Left colon (tissue), 2 donors: Measurements from ENCODE around the gene CMIP. TPM values are rescaled to one million over a fixed set of nuclear protein-coding genes. Genes with fewer than 3 reads are reported as not detected.

Source experiments
- ATAC-seq: fragments of 200-7000 bp; cut with Tn5 transposase; one replicate; pipeline ENCODE4 v1.9.1; 2020; ENCODE audit warnings: mild to moderate bottlenecking, moderate library complexity
- DNase-seq, 2 donors: peaks; one replicate each; pipeline ENCODE4 v3.0.0-alpha.2; 2020
- intact Hi-C, 2 donors: fragments of 100-400 bp; cut with DNase I in 1 of 2; cut with micrococcal nuclease in 1 of 2; formaldehyde crosslinking; loops; one replicate each; pipeline versions ENCODE4 v1.11.2 to v1.14.0; 2022; cut with DNase I, micrococcal nuclease
- total RNA-seq, 2 donors: library from RNA; stranded (reverse); fragmentation: NEBNext Ultra II Directional; extraction: Animal tissue kit (Norgen Biotek cat#: 25700); gene quantifications; one replicate each; pipeline ENCODE4 v1.2.1, GENCODE V29; 2021
- donor health status: DM: no; HTN: no; CAD: no.
- donor health status: DM: yes; HTN: yes; CAD: no.

The CMIP gene
- total RNA-seq, 2 donors from 2014 or later, result 81.8 to 84.5 TPM

- ATAC-seq (no peak), DNase-seq (no peak)
- intact Hi-C loops, result loop anchor here in 1 of 2 donors (10.0 kb wide), 1 partner anchor 53 kb away; no protein-coding TSS in a partner anchor
These were observed 196.9 kb downstream of the CMIP start for GRCh38 chr16:81641395-81642106.

- no peak for DNase-seq
- intact Hi-C loops, result loop anchor here in 1 of 2 donors (10.0 kb wide), 1 partner anchor 53 kb away; no protein-coding TSS in a partner anchor
- no peak for ATAC-seq
These were observed 197.5 kb downstream of the CMIP start for GRCh38 chr16:81642107-81642436.

DNA sequence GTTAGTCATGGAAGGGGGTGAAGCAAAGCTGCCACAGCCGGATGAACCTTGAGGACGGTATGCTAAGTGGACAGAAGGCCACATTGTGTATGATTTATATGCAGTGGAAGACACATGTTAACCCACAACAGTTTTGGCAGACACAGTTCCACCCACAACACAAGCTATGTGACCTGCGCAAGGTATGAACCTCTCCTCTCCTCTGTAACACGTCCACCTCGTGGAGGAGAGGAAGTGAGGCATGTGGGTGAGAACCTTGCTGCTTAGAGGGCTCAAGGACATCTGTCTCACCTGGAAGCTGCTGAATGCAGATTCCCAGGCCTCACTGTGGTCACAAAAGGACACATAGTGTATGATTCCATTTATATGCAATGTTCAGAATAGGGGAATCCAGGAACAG, 198.3 kb downstream of the CMIP start:
- ATAC-seq (no peak), DNase-seq (no peak)
- intact Hi-C loops, result loop anchor here in 1 of 2 donors (10.0 kb wide), 1 partner anchor 52 kb away; no protein-coding TSS in a partner anchor

GRCh38 chr16:81645266-81645694, 200.7 kb downstream of the CMIP start:
- ATAC-seq (peak; percentile 38), DNase-seq (peak in 1 of 2 donors; percentile 72)
- intact Hi-C loops, result loop anchor here in 1 of 2 donors (10.0 kb wide), 1 partner anchor 50 kb away; no protein-coding TSS in a partner anchor

GRCh38 chr16:81645925-81646324, 201.3 kb downstream of the CMIP start:
- DNase-seq (no peak), ATAC-seq (no peak)
- intact Hi-C loops, result loop anchor here in 1 of 2 donors (10.0 kb wide), 1 partner anchor 49 kb away; no protein-coding TSS in a partner anchor

DNA sequence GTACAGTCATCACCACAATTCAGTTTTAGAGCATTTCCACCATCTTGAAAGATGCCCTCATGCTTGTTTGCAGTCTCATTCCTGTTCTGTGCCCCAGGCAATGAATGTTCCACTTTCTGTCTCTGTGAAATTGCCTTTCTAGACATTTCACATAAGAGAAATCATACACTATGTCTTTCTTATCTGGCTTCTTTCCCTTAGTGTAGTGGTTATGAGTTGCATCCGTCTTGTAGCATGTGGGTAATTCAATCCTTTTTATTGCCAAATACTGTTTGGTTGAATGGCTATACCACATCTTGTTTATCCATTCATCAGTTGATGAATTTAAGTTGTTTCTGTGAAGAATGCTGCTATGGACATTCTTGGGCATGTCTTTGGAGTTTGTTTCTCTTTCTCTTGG, 202.0 kb downstream of the CMIP start:
- no peak for ATAC-seq
- intact Hi-C loops, result loop anchor here in 1 of 2 donors (10.0 kb wide), 1 partner anchor 48 kb away; no protein-coding TSS in a partner anchor
- DNase-seq, result no peak

DNA sequence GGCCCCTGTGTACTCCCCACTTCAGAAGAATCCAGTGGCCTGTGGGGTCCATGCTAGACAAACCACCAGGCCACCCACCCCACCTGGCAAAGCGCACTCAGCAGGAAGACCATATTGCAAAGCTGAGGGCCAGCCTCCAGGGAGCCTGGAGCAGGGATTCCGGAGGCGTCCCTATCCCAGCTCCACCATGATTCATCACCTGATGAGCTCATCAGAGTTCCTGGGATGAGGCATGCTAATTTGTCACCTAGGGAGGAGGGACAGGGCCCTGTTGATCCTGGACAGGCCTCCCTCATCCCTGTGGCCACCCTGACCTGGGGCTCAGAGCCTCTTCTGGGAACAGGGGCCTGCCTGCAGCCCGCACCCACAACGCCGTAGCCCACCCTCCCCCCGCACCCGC, 202.9 kb downstream of the CMIP start:
- DNase-seq (no peak), ATAC-seq (no peak)
- intact Hi-C loops, result loop anchor here in 1 of 2 donors (10.0 kb wide), 1 partner anchor 47 kb away; no protein-coding TSS in a partner anchor

DNA sequence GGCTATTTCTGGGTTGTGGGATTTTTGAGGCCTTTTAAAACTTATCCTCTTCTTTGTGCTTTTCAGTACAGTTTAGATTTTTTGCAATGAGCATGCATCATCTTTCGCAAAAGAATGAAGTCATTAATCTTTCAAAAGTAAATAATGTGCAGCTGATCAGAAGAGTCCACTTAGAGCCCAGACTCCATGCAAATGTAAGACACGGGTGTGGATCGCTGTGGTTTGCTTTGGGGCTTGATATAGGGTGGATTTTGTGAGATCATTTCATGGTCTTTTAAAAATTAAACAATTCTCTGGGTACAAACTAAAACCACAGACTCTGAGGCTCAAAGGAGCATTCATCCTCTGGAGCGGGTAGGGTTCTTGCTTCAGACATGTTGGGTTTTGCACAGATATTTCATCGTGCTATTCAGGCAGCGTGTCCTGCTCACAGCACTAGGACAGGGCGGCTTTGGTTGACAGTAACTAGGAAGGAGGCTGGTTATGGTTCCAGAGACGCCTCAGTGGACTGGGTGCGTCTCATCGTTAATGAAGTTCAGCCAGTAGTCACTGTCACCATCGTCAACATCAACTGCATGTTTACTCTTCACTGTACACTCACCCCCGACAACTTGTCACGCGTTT, 205.1 kb downstream of the CMIP start:
- intact Hi-C loops, result loop anchor here in 1 of 2 donors (10.0 kb wide), 1 partner anchor 45 kb away; no protein-coding TSS in a partner anchor
- ATAC-seq, result no peak
- DNase-seq, result no peak

DNA sequence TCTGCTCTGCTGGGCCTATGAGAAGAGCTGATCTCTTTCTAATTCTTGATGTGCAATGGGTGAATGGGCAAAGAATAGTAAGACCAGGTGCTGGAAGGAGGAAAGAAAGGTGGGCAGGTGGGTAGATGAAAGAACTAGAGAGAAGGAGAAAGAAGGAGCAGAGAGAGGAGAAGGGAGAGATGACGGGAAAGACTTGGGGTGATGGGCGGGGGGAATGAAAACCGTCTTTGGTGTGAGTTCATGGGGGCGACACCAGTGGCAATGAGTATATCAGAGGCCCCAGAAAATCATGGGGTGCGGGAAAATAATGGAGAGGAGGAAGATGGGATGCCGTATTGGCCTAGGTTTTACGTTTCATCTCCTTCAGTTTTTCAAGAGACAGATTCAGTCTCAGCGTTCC, 205.7 kb downstream of the CMIP start:
- no peak for DNase-seq
- intact Hi-C loops, result no loop called here
- no peak for ATAC-seq

- DNase-seq, result peak; percentile 52 to 59
- ATAC-seq, result peak; percentile 26
- intact Hi-C loops, result no loop called here
These were observed 206.5 kb downstream of the CMIP start for GRCh38 chr16:81650982-81651562.

GRCh38 chr16:81651758-81652718, 207.4 kb downstream of the CMIP start:
- DNase-seq (no peak), ATAC-seq (no peak)
- intact Hi-C loops, result no loop called here

GRCh38 chr16:81652798-81653505, 208.3 kb downstream of the CMIP start:
- intact Hi-C loops, result no loop called here
- DNase-seq, result no peak
- ATAC-seq, result peak; percentile 8

- ATAC-seq (no peak), DNase-seq (no peak)
- intact Hi-C loops, result no loop called here
These were observed 209.7 kb downstream of the CMIP start for GRCh38 chr16:81654346-81654745.

DNA sequence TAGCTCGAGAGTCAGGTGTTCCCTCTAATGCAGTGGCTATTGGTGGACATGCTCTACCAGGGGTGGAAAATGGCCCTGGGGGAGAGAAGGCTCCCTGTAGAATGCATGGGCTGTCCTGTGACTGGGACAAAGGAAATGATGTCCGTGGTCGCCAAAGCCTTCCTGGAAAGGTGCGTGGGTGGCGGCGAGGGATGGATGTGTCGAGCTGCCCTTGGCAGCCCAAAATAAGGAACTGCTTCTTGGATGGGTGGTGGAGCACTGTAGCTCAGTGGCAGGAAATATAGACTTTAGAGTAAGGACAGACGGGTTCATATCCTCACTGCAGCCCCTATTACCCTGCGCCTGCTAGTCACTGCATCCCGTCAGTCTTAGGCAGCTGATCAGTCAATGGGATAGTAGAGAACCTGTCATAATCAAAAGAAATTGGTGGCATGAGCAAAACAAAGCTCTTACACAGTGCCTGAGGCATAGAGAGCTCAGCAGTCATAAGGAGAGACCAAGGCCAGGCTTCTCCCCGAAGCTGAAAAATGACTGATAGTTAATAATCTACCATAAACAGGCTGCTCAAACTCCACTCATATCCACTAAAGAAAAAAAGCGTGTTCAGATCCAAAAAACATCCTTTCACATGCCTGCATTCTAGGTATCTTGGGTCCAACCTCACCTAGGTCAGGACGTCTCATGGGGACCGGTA, 211.0 kb downstream of the CMIP start:
- intact Hi-C loops, result no loop called here
- no peak for DNase-seq
- no peak for ATAC-seq

DNA sequence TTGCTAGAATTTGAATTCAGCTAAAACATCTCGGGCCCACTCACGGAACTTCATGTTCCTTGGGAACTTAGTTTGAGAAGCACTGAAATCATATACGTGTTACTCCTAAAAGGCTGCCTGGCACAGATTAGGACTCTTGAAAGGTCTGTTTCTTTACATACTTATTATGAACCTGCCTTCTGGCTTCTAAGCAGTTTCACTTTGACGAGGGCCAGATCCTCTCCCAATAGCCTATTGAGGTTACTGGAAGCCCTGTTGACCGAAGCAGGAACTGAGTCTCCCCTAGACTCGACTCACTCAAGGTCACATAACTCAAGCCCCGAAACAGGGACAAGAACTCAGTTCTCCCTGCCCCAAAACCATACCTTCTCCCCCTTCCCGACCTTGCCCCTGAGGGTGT, 212.6 kb downstream of the CMIP start:
- DNase-seq (no peak), ATAC-seq (no peak)
- intact Hi-C loops, result no loop called here

DNA sequence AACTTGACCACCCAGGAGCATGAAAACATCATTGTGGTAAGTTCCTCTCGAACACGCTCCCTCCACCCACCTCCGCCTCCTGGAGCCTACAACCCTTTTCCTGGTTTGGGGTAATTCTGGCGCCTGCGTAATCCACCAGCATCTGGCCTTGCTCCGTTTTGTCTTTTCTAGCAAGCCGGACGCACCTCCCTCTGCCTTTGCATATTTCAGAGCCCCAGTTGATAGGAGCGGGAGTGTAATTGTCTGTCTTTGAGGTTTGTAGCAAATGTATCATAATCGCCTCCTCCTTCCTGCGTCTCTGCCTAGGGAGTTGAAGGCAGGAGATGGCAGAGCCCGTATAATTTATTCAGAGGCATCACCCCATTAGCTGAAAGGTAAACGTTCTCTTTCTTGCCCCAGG, 213.2 kb downstream of the CMIP start:
- no peak for ATAC-seq
- intact Hi-C loops, result no loop called here
- DNase-seq, result no peak

- intact Hi-C loops, result no loop called here
- ATAC-seq (no peak), DNase-seq (no peak)
These were observed 213.8 kb downstream of the CMIP start for GRCh38 chr16:81658373-81658772.

DNA sequence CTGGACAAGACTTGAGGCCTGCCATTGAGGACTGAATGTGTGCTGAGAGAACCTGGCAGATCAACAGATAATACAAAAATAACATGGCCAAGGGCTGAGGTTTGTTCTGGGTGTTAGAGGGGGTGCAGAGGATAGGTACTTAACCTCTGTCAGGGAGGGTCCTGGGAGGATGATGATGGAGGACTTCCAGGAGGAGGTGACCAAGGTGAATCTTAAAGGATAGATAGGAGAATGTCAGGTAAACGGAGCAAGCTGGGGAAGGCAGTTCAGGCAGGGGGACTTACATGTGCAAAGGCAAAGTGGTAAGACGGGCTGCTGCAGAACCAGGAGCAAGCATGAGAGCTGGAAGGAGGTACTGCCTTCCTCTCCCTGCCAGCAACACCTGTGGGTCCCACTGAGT, 214.6 kb downstream of the CMIP start:
- intact Hi-C loops, result no loop called here
- ATAC-seq, result no peak

More for the DNA sequence above, 214.6 kb downstream of the CMIP start:
- DNase-seq, result no peak
